B cell (primary cell): ENCODE results near the gene PLXNB2.

ENCODE experiments used
- CTCF ChIP-seq: fragments of 200-600 bp; IDR thresholded peaks from one replicate; pipeline ENCODE4 v1.8.0; 2022; ENCODE audit warnings: antibody characterized with exemption, mild to moderate bottlenecking
- EZH2 ChIP-seq: IDR thresholded peaks from 2 replicates; pipeline ENCODE4 v1.6.1; 2012; ENCODE audit warnings: borderline replicate concordance, low read depth, mild to moderate bottlenecking, moderate library complexity, low read length; ENCODE audit not compliant: insufficient read depth, poor library complexity, severe bottlenecking

GRCh38 chr22:50337262-50338041 is 30.0 kb upstream of the PLXNB2 start:
- TF ChIP-seq CTCF (no peak), EZH2 (no peak)
